ENCODE measurements around the gene DOK7.

GRCh38 chr4:3462321-3462789 lies 751 bp upstream of the DOK7 start:
- TF ChIP-seq CTCF (optimal IDR thresholded peaks at IDR 0.05 in 1 of 3, IDR thresholded peaks at IDR 0.05 in 1 of 3, conservative IDR thresholded peaks at IDR 0.05 in 1 of 3; ENCODE audit: extremely low read depth in 1 of 3, insufficient read depth in 2 of 3, low read length in 3 of 3), result no peak
- TF ChIP-seq EZH2 (IDR thresholded peaks at IDR 0.05; ENCODE audit: low read length), result no peak
